Colonic mucosa (tissue), 4 donors: ENCODE results near the gene ZNF785. TPM values are rescaled to one million over a fixed set of nuclear protein-coding genes. Genes with fewer than 3 reads are reported as not detected.
A peak's percentile ranks its signal among the peaks of the same experiment; 100 is the strongest.

Experiments
- DNase-seq: peaks from one replicate; pipeline ENCODE4 v3.0.0-alpha.2; 2020
- H3K27ac ChIP-seq: fragments of 200-600 bp; one replicate; pipeline ENCODE4 v1.8.0; 2021
- H3K27me3 ChIP-seq: fragments of 200-600 bp; one replicate; pipeline ENCODE4 v1.8.0; 2021
- H3K36me3 ChIP-seq: fragments of 200-600 bp; one replicate; pipeline ENCODE4 v1.8.0; 2021
- H3K4me1 ChIP-seq: fragments of 200-600 bp; one replicate; pipeline ENCODE4 v1.8.0; 2021; ENCODE audit warnings: mild to moderate bottlenecking
- H3K4me3 ChIP-seq: fragments of 200-600 bp; one replicate; pipeline ENCODE4 v1.8.0; 2021
- H3K9ac ChIP-seq, 2 donors: one replicate each; pipeline ENCODE4 v1.7.0; 2013; ENCODE audit warnings: control low read depth in 2 of 2, low read depth in 2 of 2, low read length in 2 of 2
- H3K9me3 ChIP-seq: fragments of 200-600 bp; one replicate; pipeline ENCODE4 v1.8.0; 2021
- CTCF ChIP-seq: fragments of 200-600 bp; IDR thresholded peaks from one replicate; pipeline ENCODE4 v1.8.0; 2022; ENCODE audit warnings: antibody characterized with exemption, mild to moderate bottlenecking
- intact Hi-C: fragments of 100-400 bp; cut with DNase I; formaldehyde crosslinking; loops from one replicate; pipeline ENCODE4 v1.14.1; 2022
- total RNA-seq, 2 donors: library from RNA; stranded (reverse); fragmentation: NEBNext Ultra II Directional in 1 of 2; extraction: Animal tissue kit (Norgen Biotek cat#: 25700) in 1 of 2; gene quantifications; one replicate each; pipeline ENCODE4 v1.2.1, GENCODE V29; 2021
- donor health status: healthy.
- donor health status: DM: no; HTN: no; CAD: no.
- donor health status: DM: no; HTN: no; CAD: no.

ZNF785 gene
- total RNA-seq, 2 donors from 2014 or later = 12.7 to 13.3 TPM

GRCh38 chr16:30619202-30619601 is 33.7 kb upstream of the ZNF785 start:
- Histone ChIP-seq H3K27ac (no peak overlapping the region), H3K27me3 (peaks cover 4% of the 10 kb centered on the region), H3K36me3 (no peaks in the 10 kb centered on the region), H3K9me3 (no peaks in the 10 kb centered on the region), H3K9ac (no peak overlapping the region), H3K4me3 (no peak overlapping the region), H3K4me1 (no peaks in the 10 kb centered on the region)
- no peak for TF ChIP-seq CTCF
- intact Hi-C loops = no loop called here
- no peak for DNase-seq

- H3K4me3 ChIP-seq = no peak overlapping the region
- H3K27ac ChIP-seq = no peak overlapping the region
- peaks cover 4% of the 10 kb centered on the region for H3K27me3 ChIP-seq
- H3K9ac ChIP-seq = no peak overlapping the region
- DNase-seq = peak; percentile 81
- TF ChIP-seq CTCF = peak; percentile 62
- H3K9me3 ChIP-seq = no peaks in the 10 kb centered on the region
- no peaks in the 10 kb centered on the region for H3K4me1 ChIP-seq
- no peaks in the 10 kb centered on the region for H3K36me3 ChIP-seq
- intact Hi-C loops = no loop called here
These were observed 30.0 kb upstream of the ZNF785 start for GRCh38 chr16:30615358-30616091.

GRCh38 chr16:30609926-30610839 is 24.7 kb upstream of the ZNF785 start, which contains the start of gene ZNF689:
Gene ZNF689 (minus strand): TSS chr16:30610389. CDS start chr16:30610041, 348 bp downstream.
- Histone ChIP-seq H3K27ac (peak within 1 kb of the TSS; percentile 97), H3K4me1 (peaks cover 6% of the 10 kb centered on the region), H3K9me3 (no peaks in the 10 kb centered on the region), H3K36me3 (no peaks in the 10 kb centered on the region), H3K4me3 (peak within 1 kb of the TSS; percentile 97), H3K9ac (peak within 1 kb of the TSS; percentile 96 to 98), H3K27me3 (no peaks in the 10 kb centered on the region)
- no peak for TF ChIP-seq CTCF
- intact Hi-C loops = loop anchor here (10.0 kb wide), 1 partner anchor 185 kb away; no protein-coding TSS in a partner anchor
- DNase-seq = peak; percentile 98

- peak; percentile 60 for DNase-seq
- H3K9me3 ChIP-seq = no peaks in the 10 kb centered on the region
- intact Hi-C loops = loop anchor here (10.0 kb wide), 1 partner anchor 184 kb away; no protein-coding TSS in a partner anchor
- peak overlapping the region; percentile 96 to 98 for H3K9ac ChIP-seq
- H3K27me3 ChIP-seq = no peaks in the 10 kb centered on the region
- no peak for TF ChIP-seq CTCF
- H3K4me1 ChIP-seq = peaks cover 6% of the 10 kb centered on the region
- H3K4me3 ChIP-seq = peak overlapping the region; percentile 97
- peak overlapping the region; percentile 97 for H3K27ac ChIP-seq
- H3K36me3 ChIP-seq = no peaks in the 10 kb centered on the region
These were observed 23.8 kb upstream of the ZNF785 start for GRCh38 chr16:30609002-30609925.
